A375 (cell line): ENCODE data around the gene TIAM2. TPM values are rescaled to one million over a fixed set of nuclear protein-coding genes. Genes with fewer than 3 reads are reported as not detected.

Experiments used
- total RNA-seq: library from RNA; depleted of rRNA; stranded (reverse); fragments of >200 nt; shearing (Covaris generic); gene quantifications from 2 replicates; pipeline ENCODE4 v1.2.3, GENCODE V29; 2014; rRNA removed

The TIAM2 gene
- total RNA-seq, result 4.6 and 5.0 TPM in 2 replicates

DNA sequence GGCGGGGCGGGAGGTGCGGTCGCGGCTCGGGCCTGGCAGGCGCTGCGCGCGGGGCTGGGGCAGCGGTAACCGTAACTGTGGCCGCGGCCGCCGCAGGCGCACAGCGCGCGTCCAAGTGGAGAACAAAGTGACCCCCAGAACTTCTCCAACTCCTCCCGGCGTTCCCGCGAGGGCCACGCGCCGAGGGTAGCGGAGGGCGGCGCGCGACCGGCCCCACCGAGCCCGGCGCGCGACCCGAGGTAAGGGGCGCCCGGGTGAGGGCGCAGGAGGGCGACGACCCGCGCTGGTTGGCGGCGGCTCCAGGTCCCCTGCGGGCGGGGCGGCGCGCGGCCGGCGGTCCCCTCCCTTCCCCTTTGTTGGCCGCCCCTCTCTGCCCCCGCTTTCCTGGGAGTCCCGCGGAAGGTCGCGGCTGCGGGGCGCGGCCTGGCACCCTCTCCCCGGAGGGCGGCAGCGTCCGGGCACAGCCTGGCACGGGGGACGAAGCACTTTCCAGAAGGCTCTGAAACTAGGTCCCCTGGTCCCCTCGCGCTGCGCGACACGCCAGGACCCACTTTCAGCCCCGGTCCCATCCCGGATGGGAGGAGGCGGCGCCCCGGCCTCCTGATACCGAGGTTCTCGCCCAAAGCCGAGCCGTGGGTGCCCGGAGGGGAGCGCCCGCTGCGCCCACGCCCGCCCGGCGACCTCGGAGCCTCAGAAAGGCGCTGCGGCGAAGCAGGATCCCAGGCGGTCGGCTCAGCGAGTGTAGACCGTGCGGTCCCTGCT is at the start of gene TIAM2:
Gene TIAM2 (plus strand): TSS at position 62 of the 762 bp plus-strand sequence. CDS start 133,909 bp downstream, outside the sequence.

DNA sequence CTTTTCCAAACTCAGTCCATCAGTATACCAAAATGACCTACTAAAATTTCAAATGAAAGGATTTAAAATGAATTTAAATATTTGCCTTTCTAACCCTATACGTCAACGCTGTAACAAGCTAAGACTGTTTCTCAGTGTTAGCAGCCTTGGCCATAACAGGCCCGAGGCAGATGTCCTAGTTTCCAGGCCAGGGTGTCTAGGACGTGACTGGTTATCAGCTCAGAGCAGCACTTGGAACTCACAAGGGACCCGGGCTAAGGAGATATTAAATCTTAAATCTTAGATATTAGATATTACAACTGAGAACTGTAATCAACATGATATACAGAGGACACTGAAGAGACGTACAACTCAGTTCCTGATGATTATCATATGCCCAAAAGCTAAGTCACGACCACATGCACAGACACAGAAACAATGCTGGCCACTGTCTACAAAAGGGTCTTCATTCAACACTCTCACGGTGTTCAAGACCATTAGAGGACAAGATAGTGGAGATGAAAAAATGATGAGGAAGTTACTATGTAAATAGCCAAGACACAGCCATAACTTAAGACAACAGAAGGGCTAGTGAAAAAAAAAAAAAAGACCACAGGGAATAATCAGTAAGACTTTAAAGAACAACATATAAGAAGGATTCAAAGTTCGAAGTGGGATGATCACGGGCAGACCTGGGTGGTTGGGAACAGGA is 268.4 kb downstream of the TIAM2 start, which contains the start of gene CLDN20:
Gene CLDN20 (plus strand): TSS at position 641 of the 691 bp plus-strand sequence. CDS start 11,707 bp downstream, outside the sequence.

